K562 treated with DMSO at 1 percent for 24 hours (cell line): ENCODE results near the gene TMC2. TPM values are rescaled to one million over a fixed set of nuclear protein-coding genes. Genes with fewer than 3 reads are reported as not detected.

ENCODE experiments used
- total RNA-seq: library from RNA; unstranded; fragments of 300-600 nt; gene quantifications from 2 replicates; pipeline ENCODE4 v1.2.3, GENCODE V29; 2022; ENCODE audit warnings: low read depth; ENCODE audit not compliant: insufficient read depth

TMC2 gene, protein sequence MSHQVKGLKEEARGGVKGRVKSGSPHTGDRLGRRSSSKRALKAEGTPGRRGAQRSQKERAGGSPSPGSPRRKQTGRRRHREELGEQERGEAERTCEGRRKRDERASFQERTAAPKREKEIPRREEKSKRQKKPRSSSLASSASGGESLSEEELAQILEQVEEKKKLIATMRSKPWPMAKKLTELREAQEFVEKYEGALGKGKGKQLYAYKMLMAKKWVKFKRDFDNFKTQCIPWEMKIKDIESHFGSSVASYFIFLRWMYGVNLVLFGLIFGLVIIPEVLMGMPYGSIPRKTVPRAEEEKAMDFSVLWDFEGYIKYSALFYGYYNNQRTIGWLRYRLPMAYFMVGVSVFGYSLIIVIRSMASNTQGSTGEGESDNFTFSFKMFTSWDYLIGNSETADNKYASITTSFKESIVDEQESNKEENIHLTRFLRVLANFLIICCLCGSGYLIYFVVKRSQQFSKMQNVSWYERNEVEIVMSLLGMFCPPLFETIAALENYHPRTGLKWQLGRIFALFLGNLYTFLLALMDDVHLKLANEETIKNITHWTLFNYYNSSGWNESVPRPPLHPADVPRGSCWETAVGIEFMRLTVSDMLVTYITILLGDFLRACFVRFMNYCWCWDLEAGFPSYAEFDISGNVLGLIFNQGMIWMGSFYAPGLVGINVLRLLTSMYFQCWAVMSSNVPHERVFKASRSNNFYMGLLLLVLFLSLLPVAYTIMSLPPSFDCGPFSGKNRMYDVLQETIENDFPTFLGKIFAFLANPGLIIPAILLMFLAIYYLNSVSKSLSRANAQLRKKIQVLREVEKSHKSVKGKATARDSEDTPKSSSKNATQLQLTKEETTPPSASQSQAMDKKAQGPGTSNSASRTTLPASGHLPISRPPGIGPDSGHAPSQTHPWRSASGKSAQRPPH
- not detected in 2 replicates for total RNA-seq

DNA sequence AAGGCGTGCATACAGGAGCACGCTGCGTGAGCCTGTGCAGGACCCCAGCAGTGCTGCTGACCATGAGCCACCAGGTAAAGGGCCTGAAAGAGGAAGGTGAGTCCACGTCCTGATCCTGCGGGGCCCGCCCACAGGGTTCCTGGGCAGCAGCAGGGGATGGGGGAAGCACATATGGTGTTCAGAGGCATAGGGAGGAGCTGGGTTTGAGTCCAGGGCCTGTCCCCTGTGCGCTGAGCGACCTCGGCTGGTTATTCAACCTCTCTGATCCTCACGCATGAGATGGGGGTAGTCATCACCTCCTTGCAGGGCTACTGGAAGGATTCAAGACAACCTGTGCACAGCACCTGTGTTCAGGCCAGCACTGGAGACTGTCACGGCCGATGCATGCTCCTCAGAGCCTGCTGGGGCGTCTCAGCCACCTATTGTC, at the start of gene TMC2:
TMC2 (plus strand) TSS at position 14 of the 427 bp plus-strand sequence; CDS start at position 63, 49 bp downstream.

DNA sequence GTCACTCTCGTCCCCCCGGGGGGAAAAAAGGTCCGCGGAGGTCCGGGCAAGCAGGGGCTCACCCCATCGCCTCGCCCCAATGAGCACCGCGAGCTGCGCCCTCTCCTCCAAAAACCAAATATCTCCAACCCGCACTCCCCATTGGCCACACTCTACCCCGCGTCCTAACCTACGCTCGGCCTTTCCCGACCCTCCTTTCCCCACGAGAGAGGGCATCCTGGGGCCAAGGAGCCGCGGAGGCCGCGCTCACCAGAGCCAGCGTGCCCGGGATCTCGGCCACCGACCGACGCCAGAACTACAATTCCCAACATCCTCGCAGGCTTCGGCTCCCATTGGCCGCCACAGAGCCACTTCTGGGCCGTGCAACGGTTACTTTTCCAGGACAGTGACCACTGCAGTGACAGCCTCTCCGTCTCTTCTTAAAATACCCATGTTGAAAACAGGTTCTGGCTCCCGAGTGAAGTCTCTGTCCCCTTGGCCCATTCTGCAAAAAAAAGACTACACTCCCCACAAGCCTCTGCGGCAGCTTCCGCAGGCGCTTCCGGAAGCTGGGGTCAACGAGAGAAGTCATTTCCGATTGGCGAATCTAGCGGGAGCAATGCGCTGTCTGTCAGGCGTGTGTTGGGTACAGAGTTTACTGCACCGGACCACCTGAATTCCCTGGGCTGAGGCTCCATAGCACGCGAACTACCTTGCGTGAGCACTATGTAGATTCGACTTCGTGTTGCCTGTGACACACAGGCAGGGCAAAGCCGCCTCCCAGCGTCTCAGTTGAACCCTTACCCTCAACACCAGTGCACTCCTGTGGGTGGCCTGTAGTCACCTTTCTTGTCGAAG, 27.5 kb upstream of the TMC2 start, which contains the start of gene ZNF343:
ZNF343 (minus strand) TSS at position 285 of the 837 bp plus-strand sequence. CDS start 15,020 bp downstream, outside the sequence.

DNA sequence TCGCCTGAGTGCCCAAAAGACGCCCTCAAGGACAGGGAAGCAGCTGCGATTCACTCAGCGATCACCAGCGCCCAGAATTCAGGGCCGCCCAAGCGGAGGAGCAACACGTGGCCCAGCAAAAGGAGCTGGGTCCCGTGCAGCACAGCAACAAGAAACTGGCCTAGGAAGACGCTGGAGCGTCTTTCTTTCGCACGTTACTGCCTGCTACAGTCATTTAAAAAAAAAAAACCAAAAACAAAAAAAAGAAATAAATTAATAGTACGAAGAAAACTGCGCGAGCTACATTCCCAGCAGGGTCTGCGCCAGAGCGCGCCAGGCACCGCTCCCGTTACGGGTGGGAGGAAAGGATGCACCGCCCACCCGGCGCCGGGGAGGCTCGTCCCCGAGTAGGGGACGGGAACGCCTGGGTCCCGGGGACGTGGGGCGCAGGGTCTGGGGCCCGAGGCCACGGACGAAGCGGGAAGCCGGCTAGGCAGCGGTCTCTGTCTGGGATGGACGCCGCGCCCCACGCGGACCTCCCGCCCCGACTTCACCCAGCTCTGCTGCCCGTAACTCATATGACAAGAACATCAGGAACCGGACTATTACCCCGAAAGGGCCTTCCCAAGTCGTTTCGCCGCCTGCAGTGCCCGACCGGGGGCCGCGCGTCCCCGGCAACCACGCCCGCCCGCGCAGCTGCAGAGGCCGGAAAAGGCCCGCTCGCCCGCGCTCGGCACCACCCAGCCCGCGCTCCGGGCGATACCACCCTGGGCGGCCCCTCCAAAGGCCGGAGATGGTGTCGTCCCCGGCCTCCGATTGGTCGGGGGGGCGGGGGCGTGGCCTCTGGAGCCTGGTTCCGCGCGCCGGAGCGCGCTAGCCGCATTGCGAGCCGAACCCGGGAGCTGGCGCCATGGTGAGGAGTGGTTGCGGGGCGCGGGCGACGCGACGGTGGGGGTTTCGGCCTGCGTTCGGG, 115.7 kb downstream of the TMC2 start, which contains the start of gene NOP56:
NOP56 (plus strand) TSS at position 861 of the 952 bp plus-strand sequence; CDS start at position 890, 29 bp downstream.

DNA sequence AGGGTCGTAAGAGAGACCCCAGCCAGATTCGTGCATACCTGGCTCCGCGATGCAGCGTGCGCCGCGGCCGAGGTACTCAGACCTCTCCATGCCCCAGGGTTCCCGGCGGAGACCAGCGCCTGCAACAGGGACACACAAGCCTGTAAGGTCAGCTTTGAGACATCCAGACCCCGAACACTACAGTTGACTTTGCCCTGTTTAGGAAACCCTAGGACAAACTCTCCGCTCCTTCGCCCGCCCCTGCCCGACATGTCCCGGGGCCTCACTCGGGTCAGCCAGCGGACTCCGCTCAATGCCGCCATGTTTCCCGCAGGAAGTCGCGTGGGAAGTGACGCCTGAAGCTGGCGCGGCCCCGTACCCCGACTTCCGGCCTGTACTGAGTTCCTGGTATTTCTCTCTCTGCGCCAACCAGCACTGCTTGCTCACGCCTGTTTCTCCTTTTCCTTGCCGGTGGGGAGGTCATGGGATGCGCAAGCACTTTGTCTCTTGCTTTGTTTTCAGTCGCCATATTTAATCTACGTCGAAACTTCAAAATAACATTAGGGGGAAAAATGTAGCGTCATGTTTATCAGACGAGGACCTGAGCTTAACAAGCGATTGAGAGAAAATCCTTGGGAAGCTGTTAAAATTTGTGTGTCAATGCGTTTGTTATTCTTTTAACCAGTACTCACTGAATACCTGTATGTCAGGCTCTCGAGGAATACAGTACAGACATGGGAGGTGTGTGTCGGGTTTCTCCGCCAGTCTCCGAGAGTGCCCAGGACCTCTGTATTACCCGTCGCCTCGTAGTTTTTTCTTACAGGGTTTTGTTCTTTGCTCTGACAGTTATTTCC, 127.7 kb downstream of the TMC2 start, which contains the start of gene IDH3B:
IDH3B (minus strand) TSS at position 330 of the 833 bp plus-strand sequence; CDS start at position 302, 28 bp downstream.

Other genes starting within 250 kb of the TMC2 start
- 0.15 TPM in 1 of 2 replicates, not detected in the other for gene TGM3, start 240.6 kb upstream of the TMC2 start, total RNA-seq
- not detected in 2 replicates for gene TGM6, start 155.7 kb upstream of the TMC2 start, total RNA-seq
- 487 and 503 TPM in 2 replicates for gene SNRPB, start 65.8 kb upstream of the TMC2 start, total RNA-seq
- gene ZNF343, start 27.7 kb upstream of the TMC2 start, total RNA-seq: 1.9 and 2.5 TPM in 2 replicates
- gene NOP56, start 116.1 kb downstream of the TMC2 start, total RNA-seq: 79.3 and 81.1 TPM in 2 replicates
- 94.0 and 95.5 TPM in 2 replicates for gene IDH3B, start 127.6 kb downstream of the TMC2 start, total RNA-seq
- gene EBF4, start 156.2 kb downstream of the TMC2 start, total RNA-seq: 0.76 and 1.6 TPM in 2 replicates